ENCODE measurements around the gene KRTAP5-10. TPM values are rescaled to one million over a fixed set of nuclear protein-coding genes. Genes with fewer than 3 reads are reported as not detected.

Gene KRTAP5-10
- total RNA-seq: not detected in 2 replicates

GRCh38 chr11:71565263-71565662 lies at the start of gene KRTAP5-10:
KRTAP5-10 (plus strand) TSS chr11:71565563; CDS start chr11:71565588, 25 bp downstream.

GRCh38 chr11:71526796-71527575 lies 38.4 kb upstream of the KRTAP5-10 start, which contains the start of gene KRTAP5-7:
KRTAP5-7 (plus strand) TSS chr11:71527267; CDS start chr11:71527301, 34 bp downstream.

GRCh38 chr11:71537977-71538665 lies 27.2 kb upstream of the KRTAP5-10 start, which contains the start of gene KRTAP5-8:
KRTAP5-8 (plus strand) TSS chr11:71538025; CDS start chr11:71538056, 31 bp downstream.

GRCh38 chr11:71548120-71548519 lies 17.2 kb upstream of the KRTAP5-10 start, which contains the start of gene KRTAP5-9:
KRTAP5-9 (plus strand) TSS chr11:71548420; CDS start chr11:71548658, 238 bp downstream.

GRCh38 chr11:71582309-71582895 lies 17.0 kb downstream of the KRTAP5-10 start, which contains the start of gene KRTAP5-11:
KRTAP5-11 (minus strand) TSS chr11:71582875; CDS start chr11:71582837, 38 bp downstream.

Other genes starting within 250 kb of the KRTAP5-10 start
- gene DHCR7, start 117.2 kb upstream of the KRTAP5-10 start, total RNA-seq: 13.6 and 23.8 TPM in 2 replicates
- gene NADSYN1, start 112.4 kb upstream of the KRTAP5-10 start, total RNA-seq: 79.3 and 83.4 TPM in 2 replicates
- under 0.01 and 0.11 TPM in 2 replicates for gene KRTAP5-7, start 38.3 kb upstream of the KRTAP5-10 start, total RNA-seq
- gene KRTAP5-8, start 27.5 kb upstream of the KRTAP5-10 start, total RNA-seq: not detected in 2 replicates
- not detected in 2 replicates for gene KRTAP5-9, start 17.1 kb upstream of the KRTAP5-10 start, total RNA-seq
- not detected in 2 replicates for gene KRTAP5-11, start 17.3 kb downstream of the KRTAP5-10 start, total RNA-seq